ENCODE results near the gene OXA1L.

GRCh38 chr14:22814373-22814772, 47.9 kb downstream of the OXA1L start:
- TF ChIP-seq CTCF (IDR thresholded peaks at IDR 0.05) (no peak), POLR2A (IDR thresholded peaks at IDR 0.05) (no peak)
